DMS153 treated with DMSO at 0.1 percent for 48 hours (cell line): ENCODE data around the gene CPLX1.
"Not testable (repeated sequence)": the region's sequence is repeated elsewhere in the genome, so short reads cannot be mapped to it uniquely, and the experiment has no call there.

Experiments used
- DNase-seq: peaks from one replicate; lab custom pipeline; 2025; ENCODE audit not compliant: unreplicated experiment; lab: John Stamatoyannopoulos, UW

Gene CPLX1

GRCh38 chr4:739569-739968, 86.4 kb downstream of the CPLX1 start:
- DNase-seq = no peak

DNA sequence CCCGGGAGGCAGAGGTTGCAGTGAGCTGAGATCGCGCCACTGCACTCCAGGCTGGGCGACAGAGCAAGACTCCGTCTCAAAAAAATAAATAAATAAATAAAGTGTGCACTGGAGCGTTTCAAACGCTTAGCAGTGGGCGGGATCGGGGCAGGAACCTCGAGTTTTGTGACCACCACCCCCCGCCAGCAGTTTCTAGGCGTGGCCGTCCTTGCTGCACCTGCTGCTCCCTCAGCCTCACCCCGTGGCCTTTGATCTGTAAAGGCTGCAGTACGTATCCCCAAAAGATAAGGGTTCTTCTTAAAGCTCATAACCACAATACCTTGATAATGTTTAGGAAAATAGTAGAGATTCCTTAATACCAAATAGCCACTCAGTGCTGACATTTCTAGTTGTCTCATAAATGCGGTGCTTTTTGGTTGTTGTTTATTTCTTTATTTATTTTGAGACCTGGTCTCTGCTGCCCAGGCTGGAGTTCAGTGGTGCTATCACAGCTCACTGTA, 87.1 kb downstream of the CPLX1 start:
- no peak for DNase-seq

DNA sequence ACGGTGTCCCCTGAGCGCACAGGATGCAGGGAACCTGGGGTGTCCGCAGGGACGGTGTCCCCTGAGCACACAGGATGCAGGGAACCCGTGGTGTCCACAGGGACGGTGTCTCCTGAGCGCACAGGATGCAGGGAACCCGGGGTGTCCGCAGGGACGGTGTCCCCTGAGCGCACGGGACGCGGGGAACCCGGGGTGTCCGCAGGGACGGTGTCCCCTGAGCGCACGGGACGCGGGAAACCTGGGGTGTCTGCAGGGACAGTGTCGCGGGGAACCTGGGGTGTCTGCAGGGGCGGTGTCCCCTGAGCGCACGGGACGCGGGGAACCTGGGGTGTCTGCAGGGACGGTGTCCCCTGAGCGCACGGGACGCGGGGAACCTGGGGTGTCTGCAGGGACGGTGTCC, 89.4 kb downstream of the CPLX1 start:
- DNase-seq = not testable (repeated sequence)

GRCh38 chr4:735583-735982, 90.3 kb downstream of the CPLX1 start:
- no peak for DNase-seq
